ENCODE data around the gene OLFM2.

The OLFM2 gene

GRCh38 chr19:9914001-9914314 is 22.4 kb downstream of the OLFM2 start:
- H3K27me3 ChIP-seq (ENCODE audit: control insufficient read depth, insufficient read depth, low read length), result peaks cover 26% of the 10 kb centered on the region
- no peaks in the 10 kb centered on the region for H3K36me3 ChIP-seq (ENCODE audit: control insufficient read depth, insufficient read depth, low read length)
- H3K4me1 ChIP-seq (ENCODE audit: control insufficient read depth, insufficient read depth, low read length), result peaks cover 14% of the 10 kb centered on the region
- no peak overlapping the region for H3K9ac ChIP-seq (ENCODE audit: low read length)
- no peaks in the 10 kb centered on the region for H3K9me3 ChIP-seq (ENCODE audit: control insufficient read depth, low read length)
- no peak overlapping the region for H3K4me3 ChIP-seq (ENCODE audit: low read length)

DNA sequence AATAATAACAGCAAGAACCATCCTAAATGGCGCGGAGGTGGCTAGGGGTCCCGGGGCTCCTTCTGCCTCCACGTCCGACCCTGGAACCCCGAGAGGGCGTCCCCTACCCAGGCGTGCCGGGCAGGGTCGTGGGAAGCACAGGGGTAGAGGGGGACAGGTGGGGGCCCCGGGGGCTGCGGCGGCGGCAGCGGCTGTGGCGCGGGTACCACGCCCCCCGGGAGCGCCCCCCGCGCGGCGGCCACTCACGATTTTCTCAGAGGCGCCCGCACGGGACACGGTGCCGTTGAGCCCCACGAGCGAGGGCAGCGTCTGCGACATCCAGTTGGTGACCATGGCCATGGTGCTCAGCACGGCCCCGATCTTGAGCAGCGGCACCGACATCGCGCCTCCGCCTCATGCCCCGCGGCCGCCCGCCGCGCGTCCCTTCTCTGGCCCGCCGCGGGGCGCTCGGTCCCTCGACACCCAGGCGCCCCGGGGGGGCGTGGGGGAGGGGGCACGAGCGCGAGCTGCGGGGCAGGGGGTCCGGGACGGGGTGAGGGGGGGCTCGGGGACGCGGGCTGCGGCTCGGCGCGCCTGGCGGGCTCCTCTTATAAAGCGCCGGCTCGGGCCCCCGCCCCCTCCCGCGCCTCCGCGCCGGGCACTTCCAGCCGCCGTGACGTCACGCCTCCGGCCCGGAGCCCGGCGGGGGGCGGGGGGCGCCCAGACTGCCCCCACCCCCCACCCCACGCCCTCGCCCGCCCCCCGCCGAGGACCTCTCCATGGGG is 22.9 kb downstream of the OLFM2 start:
- Histone ChIP-seq H3K36me3 (ENCODE audit: control insufficient read depth, insufficient read depth, low read length) (no peaks in the 10 kb centered on the region), H3K9ac (ENCODE audit: low read length) (no peak overlapping the region), H3K9me3 (ENCODE audit: control insufficient read depth, low read length) (no peaks in the 10 kb centered on the region), H3K4me3 (ENCODE audit: low read length) (no peak overlapping the region), H3K27me3 (ENCODE audit: control insufficient read depth, insufficient read depth, low read length) (peaks cover 26% of the 10 kb centered on the region), H3K4me1 (ENCODE audit: control insufficient read depth, insufficient read depth, low read length) (peaks cover 14% of the 10 kb centered on the region)

- H3K9ac ChIP-seq (ENCODE audit: low read length), result no peak overlapping the region
- no peak overlapping the region for H3K4me3 ChIP-seq (ENCODE audit: low read length)
Measured at GRCh38 chr19:9912551-9913236, 23.6 kb downstream of the OLFM2 start.

DNA sequence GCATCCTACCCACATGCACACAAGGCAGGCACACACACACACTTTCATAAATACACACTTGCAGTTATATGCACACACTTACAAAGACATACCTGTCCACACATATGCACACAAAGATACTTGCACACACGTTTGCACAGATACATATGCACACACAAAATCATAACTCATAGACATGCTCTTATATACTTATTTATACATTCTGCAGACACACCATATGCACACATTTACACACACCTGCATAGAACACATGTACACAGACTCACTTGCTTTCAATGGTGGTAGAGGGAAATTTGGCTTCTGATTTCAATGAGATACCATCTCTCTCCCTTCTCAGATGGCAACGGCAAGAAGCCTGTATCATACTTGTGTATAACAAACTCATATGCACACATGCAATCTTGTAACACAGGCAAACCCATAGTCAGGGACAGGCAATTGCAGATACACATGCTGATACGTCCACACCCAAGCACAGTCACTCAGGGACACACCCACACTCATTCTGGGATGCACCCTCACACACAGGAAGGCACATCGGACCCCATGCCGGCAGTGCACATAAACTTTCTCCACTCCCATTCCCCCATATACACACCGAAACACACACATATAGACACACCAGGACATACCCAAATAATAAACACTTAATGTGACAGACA is 24.7 kb downstream of the OLFM2 start:
- H3K4me1 ChIP-seq (ENCODE audit: control insufficient read depth, insufficient read depth, low read length), result peaks cover 14% of the 10 kb centered on the region
- H3K27me3 ChIP-seq (ENCODE audit: control insufficient read depth, insufficient read depth, low read length), result peaks cover 26% of the 10 kb centered on the region

More at GRCh38 chr19:9912551-9913236, 23.6 kb downstream of the OLFM2 start:
- no peaks in the 10 kb centered on the region for H3K36me3 ChIP-seq (ENCODE audit: control insufficient read depth, insufficient read depth, low read length)
- H3K9me3 ChIP-seq (ENCODE audit: control insufficient read depth, low read length), result no peaks in the 10 kb centered on the region
- peaks cover 26% of the 10 kb centered on the region for H3K27me3 ChIP-seq (ENCODE audit: control insufficient read depth, insufficient read depth, low read length)
- peaks cover 14% of the 10 kb centered on the region for H3K4me1 ChIP-seq (ENCODE audit: control insufficient read depth, insufficient read depth, low read length)

DNA sequence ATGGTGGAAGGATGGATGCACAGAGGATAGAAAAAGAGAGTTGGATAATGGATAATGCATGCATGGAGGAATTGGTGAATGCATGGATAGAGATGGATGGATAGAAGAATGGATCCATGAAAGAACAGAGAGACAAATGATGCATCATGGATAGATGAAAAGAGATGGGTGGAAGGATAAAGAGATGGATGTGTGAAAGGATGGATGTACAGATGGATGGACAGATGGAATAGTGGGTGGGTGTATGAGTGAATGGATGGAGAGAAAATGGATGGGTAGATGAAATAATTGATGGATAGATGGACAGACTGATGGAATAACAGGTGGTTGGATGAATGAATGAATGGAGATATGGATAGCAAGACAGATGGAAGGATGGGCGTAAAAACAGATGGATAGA is 25.7 kb downstream of the OLFM2 start:
- H3K27me3 ChIP-seq (ENCODE audit: control insufficient read depth, insufficient read depth, low read length), result peaks cover 26% of the 10 kb centered on the region
- H3K36me3 ChIP-seq (ENCODE audit: control insufficient read depth, insufficient read depth, low read length), result no peaks in the 10 kb centered on the region
- H3K4me1 ChIP-seq (ENCODE audit: control insufficient read depth, insufficient read depth, low read length), result peaks cover 14% of the 10 kb centered on the region
- no peak overlapping the region for H3K4me3 ChIP-seq (ENCODE audit: low read length)
- no peaks in the 10 kb centered on the region for H3K9me3 ChIP-seq (ENCODE audit: control insufficient read depth, low read length)
- H3K9ac ChIP-seq (ENCODE audit: low read length), result no peak overlapping the region

More for the DNA sequence above, 24.7 kb downstream of the OLFM2 start:
- Histone ChIP-seq H3K9ac (ENCODE audit: low read length) (no peak overlapping the region), H3K9me3 (ENCODE audit: control insufficient read depth, low read length) (no peaks in the 10 kb centered on the region), H3K4me3 (ENCODE audit: low read length) (no peak overlapping the region), H3K36me3 (ENCODE audit: control insufficient read depth, insufficient read depth, low read length) (no peaks in the 10 kb centered on the region)

GRCh38 chr19:9909251-9909650 is 27.1 kb downstream of the OLFM2 start:
- H3K27me3 ChIP-seq (ENCODE audit: control insufficient read depth, insufficient read depth, low read length), result peaks cover 22% of the 10 kb centered on the region
- no peaks in the 10 kb centered on the region for H3K36me3 ChIP-seq (ENCODE audit: control insufficient read depth, insufficient read depth, low read length)
- peaks cover 8% of the 10 kb centered on the region for H3K4me1 ChIP-seq (ENCODE audit: control insufficient read depth, insufficient read depth, low read length)
- no peak overlapping the region for H3K4me3 ChIP-seq (ENCODE audit: low read length)
- no peak overlapping the region for H3K9ac ChIP-seq (ENCODE audit: low read length)
- no peaks in the 10 kb centered on the region for H3K9me3 ChIP-seq (ENCODE audit: control insufficient read depth, low read length)

GRCh38 chr19:9906475-9907087 is 29.7 kb downstream of the OLFM2 start:
- H3K27me3 ChIP-seq (ENCODE audit: control insufficient read depth, insufficient read depth, low read length), result peaks cover 3% of the 10 kb centered on the region
- H3K4me3 ChIP-seq (ENCODE audit: low read length), result no peak overlapping the region
- H3K9ac ChIP-seq (ENCODE audit: low read length), result no peak overlapping the region
- H3K36me3 ChIP-seq (ENCODE audit: control insufficient read depth, insufficient read depth, low read length), result no peaks in the 10 kb centered on the region
- no peaks in the 10 kb centered on the region for H3K9me3 ChIP-seq (ENCODE audit: control insufficient read depth, low read length)
- H3K4me1 ChIP-seq (ENCODE audit: control insufficient read depth, insufficient read depth, low read length), result no peaks in the 10 kb centered on the region

GRCh38 chr19:9903336-9903735 is 33.0 kb downstream of the OLFM2 start:
- Histone ChIP-seq H3K27me3 (ENCODE audit: control insufficient read depth, insufficient read depth, low read length) (peaks cover 9% of the 10 kb centered on the region), H3K4me3 (ENCODE audit: low read length) (no peak overlapping the region), H3K9ac (ENCODE audit: low read length) (no peak overlapping the region), H3K36me3 (ENCODE audit: control insufficient read depth, insufficient read depth, low read length) (no peaks in the 10 kb centered on the region), H3K9me3 (ENCODE audit: control insufficient read depth, low read length) (no peaks in the 10 kb centered on the region), H3K4me1 (ENCODE audit: control insufficient read depth, insufficient read depth, low read length) (no peaks in the 10 kb centered on the region)

- no peaks in the 10 kb centered on the region for H3K9me3 ChIP-seq (ENCODE audit: control insufficient read depth, low read length)
- no peaks in the 10 kb centered on the region for H3K4me1 ChIP-seq (ENCODE audit: control insufficient read depth, insufficient read depth, low read length)
- H3K36me3 ChIP-seq (ENCODE audit: control insufficient read depth, insufficient read depth, low read length), result no peaks in the 10 kb centered on the region
- peaks cover 9% of the 10 kb centered on the region for H3K27me3 ChIP-seq (ENCODE audit: control insufficient read depth, insufficient read depth, low read length)
- H3K4me3 ChIP-seq (ENCODE audit: low read length), result no peak overlapping the region
- H3K9ac ChIP-seq (ENCODE audit: low read length), result no peak overlapping the region
Measured at GRCh38 chr19:9901642-9902041, 34.7 kb downstream of the OLFM2 start.

DNA sequence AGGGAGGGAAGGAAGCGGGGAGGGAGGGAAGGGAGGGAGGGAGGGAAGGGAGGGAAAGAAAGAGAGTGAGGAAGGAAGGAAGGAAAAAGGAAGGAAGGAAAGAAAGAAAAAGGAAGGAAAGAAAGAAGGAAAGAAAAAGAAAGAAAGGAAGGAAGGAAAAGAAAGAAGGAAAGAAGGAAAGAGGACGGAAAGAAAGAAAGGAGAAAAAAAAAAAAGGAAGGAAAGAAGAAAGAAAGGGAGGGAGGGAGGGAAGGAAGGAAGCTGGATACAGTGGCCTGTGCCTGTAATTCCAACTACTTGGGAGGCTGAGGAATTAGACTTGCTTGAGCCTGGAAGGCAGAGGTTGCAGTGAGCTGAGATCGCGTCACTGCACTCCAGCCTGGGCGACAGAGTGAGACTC is 35.3 kb downstream of the OLFM2 start:
- H3K9ac ChIP-seq (ENCODE audit: low read length), result no peak overlapping the region
- no peaks in the 10 kb centered on the region for H3K4me1 ChIP-seq (ENCODE audit: control insufficient read depth, insufficient read depth, low read length)
- H3K9me3 ChIP-seq (ENCODE audit: control insufficient read depth, low read length), result no peaks in the 10 kb centered on the region
- no peak overlapping the region for H3K4me3 ChIP-seq (ENCODE audit: low read length)
- no peaks in the 10 kb centered on the region for H3K36me3 ChIP-seq (ENCODE audit: control insufficient read depth, insufficient read depth, low read length)
- H3K27me3 ChIP-seq (ENCODE audit: control insufficient read depth, insufficient read depth, low read length), result peaks cover 9% of the 10 kb centered on the region

- Histone ChIP-seq H3K36me3 (ENCODE audit: control insufficient read depth, insufficient read depth, low read length) (no peaks in the 10 kb centered on the region), H3K4me3 (ENCODE audit: low read length) (no peak overlapping the region), H3K9me3 (ENCODE audit: control insufficient read depth, low read length) (no peaks in the 10 kb centered on the region), H3K9ac (ENCODE audit: low read length) (no peak overlapping the region), H3K27me3 (ENCODE audit: control insufficient read depth, insufficient read depth, low read length) (no peaks in the 10 kb centered on the region), H3K4me1 (ENCODE audit: control insufficient read depth, insufficient read depth, low read length) (no peaks in the 10 kb centered on the region)
Measured at GRCh38 chr19:9891609-9892373, 44.5 kb downstream of the OLFM2 start.

All from mucosa of stomach (tissue), 1 donor.